Activated naive CD8-positive, alpha-beta T cell treated with anti-CD3 and anti-CD28 coated beads, Interleukin-2, amount 50 U/mL, for 24 hours (primary cell): ENCODE results near the gene PLA2R1.

ENCODE experiments used
- ATAC-seq: fragments of 150-1000 bp; cut with Tn5 transposase; one replicate; pipeline ENCODE4 v1.10.0; 2021
- DNase-seq: peaks from one replicate; pipeline ENCODE4 v3.0.0; 2021
- H3K27ac Mint-ChIP-seq: one replicate; pipeline ENCODE4 v1.8.0; 2021; ENCODE audit warnings: mild to moderate bottlenecking, mixed read lengths
- H3K27me3 Mint-ChIP-seq: one replicate; pipeline ENCODE4 v1.8.0; 2021; ENCODE audit warnings: mixed read lengths
- H3K36me3 Mint-ChIP-seq: one replicate; pipeline ENCODE4 v1.8.0; 2021; ENCODE audit warnings: low read depth, mixed read lengths
- H3K4me1 Mint-ChIP-seq: one replicate; pipeline ENCODE4 v1.8.0; 2021; ENCODE audit warnings: mixed read lengths
- H3K4me3 Mint-ChIP-seq: one replicate; pipeline ENCODE4 v1.8.0; 2021; ENCODE audit warnings: mild to moderate bottlenecking, moderate library complexity, mixed read lengths
- H3K9me3 Mint-ChIP-seq: one replicate; pipeline ENCODE4 v1.8.0; 2021; ENCODE audit warnings: mixed read lengths

The PLA2R1 gene

DNA sequence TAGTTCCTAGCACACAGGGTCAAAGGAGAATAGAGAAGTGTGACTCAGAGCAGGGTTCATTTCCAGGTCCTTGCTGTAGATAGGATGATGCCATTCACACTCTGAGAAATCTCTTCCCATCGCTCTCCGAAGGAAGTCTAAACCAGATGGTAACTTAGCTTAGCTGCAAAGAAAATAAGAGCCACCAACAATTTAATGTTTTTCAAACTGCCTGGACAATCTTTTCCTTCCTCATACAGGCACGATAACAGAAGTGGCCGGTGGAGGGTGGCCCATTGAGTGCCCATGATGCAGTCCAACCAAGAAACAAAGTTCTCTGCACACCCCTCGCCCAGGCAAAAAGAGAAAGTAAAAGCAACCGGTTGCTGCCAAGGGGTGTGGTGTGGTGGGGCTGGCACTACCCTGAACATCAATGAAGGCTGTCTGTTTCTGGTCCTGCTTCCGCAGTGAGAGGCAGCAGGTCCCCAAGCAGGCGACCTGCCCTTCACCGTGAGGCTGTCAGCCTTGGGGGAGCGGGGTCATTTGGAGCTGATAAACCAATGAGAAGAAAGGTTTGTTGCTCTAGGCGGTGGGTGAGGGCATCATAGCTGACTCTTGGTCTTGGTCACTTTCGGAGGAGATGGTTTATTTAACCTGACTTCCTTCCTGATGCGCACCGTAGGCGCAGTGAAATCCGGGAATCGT is 158.8 kb downstream of the PLA2R1 start:
- peak; percentile 61 for ATAC-seq
- peaks cover 4% of the 10 kb centered on the region for H3K36me3 Mint-ChIP-seq
- no peaks in the 10 kb centered on the region for H3K27me3 Mint-ChIP-seq
- H3K27ac Mint-ChIP-seq, result peak overlapping the region; percentile 85
- H3K4me1 Mint-ChIP-seq, result peaks cover 68% of the 10 kb centered on the region
- DNase-seq, result peak; percentile 57
- no peaks in the 10 kb centered on the region for H3K9me3 Mint-ChIP-seq
- peak overlapping the region; percentile 90 for H3K4me3 Mint-ChIP-seq

DNA sequence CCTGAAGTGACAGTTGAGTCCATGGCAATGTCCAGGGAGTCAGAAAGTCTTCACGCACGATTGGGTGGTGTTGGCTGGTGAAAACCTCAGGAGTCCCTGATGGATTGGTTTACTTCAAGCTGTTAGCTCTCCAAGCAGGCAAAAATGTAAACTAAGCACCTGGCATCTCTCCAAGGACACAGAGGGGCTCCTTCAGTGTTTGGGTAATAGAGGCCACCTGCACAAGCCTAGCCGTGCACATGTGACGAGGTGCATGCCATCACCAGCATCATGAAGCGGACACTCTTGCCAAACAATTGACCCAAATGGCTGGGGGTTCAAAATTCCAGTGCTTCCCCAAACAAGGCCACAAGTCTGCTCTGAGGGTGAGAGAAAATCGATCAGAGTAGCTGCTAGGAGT is 159.7 kb downstream of the PLA2R1 start:
- Mint-ChIP-seq H3K4me1 (peaks cover 69% of the 10 kb centered on the region), H3K9me3 (no peaks in the 10 kb centered on the region), H3K36me3 (peaks cover 9% of the 10 kb centered on the region), H3K4me3 (peak overlapping the region; percentile 90), H3K27ac (no peak overlapping the region), H3K27me3 (no peaks in the 10 kb centered on the region)
- ATAC-seq (no peak), DNase-seq (no peak)

DNA sequence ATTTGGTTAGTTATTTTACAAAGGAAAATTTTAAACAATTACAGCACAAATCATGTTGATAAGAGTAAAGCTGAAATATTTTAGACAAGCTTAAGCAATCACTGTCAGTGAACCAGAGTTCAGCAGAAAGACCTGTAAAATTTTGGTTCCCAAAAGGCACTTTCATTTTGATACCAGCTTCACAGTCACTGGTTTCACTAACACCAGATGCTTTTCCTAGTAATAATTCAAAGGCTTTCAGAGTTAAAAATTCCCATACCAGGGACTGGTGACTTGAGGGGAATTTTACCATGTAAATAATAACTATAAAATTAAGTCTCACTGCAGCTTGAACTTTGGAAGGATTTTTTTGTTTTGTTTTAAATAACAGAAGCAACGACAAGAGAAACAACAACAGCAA is 162.1 kb downstream of the PLA2R1 start:
- H3K9me3 Mint-ChIP-seq, result no peaks in the 10 kb centered on the region
- DNase-seq (no peak), ATAC-seq (no peak)
- H3K4me1 Mint-ChIP-seq, result peaks cover 83% of the 10 kb centered on the region
- peak overlapping the region; percentile 55 for H3K27ac Mint-ChIP-seq
- H3K27me3 Mint-ChIP-seq, result no peaks in the 10 kb centered on the region
- peaks cover 14% of the 10 kb centered on the region for H3K36me3 Mint-ChIP-seq
- H3K4me3 Mint-ChIP-seq, result no peak overlapping the region

DNA sequence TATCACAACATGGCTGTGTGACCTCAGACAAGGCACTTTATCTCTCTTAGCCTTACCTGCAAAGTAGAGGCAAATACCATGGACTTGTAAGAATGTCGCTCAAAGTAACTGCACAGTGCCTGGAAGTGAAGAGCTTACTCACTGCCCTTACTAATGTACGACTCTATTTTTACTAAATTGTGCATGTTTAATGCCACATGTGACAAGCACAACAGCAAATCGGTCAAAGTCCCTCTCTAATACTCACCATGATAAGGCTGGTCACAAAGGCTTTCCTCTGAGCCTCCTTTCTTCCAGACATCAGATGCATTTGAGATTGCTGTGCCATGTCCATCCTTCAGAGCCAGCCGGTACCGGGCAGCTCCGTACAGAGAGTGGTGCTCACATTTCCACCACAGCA is 164.0 kb downstream of the PLA2R1 start:
- peaks cover 90% of the 10 kb centered on the region for H3K4me1 Mint-ChIP-seq
- DNase-seq, result no peak
- ATAC-seq, result no peak
- no peak overlapping the region for H3K27ac Mint-ChIP-seq
- H3K9me3 Mint-ChIP-seq, result no peaks in the 10 kb centered on the region
- no peak overlapping the region for H3K4me3 Mint-ChIP-seq
- H3K27me3 Mint-ChIP-seq, result no peaks in the 10 kb centered on the region
- peaks cover 19% of the 10 kb centered on the region for H3K36me3 Mint-ChIP-seq

DNA sequence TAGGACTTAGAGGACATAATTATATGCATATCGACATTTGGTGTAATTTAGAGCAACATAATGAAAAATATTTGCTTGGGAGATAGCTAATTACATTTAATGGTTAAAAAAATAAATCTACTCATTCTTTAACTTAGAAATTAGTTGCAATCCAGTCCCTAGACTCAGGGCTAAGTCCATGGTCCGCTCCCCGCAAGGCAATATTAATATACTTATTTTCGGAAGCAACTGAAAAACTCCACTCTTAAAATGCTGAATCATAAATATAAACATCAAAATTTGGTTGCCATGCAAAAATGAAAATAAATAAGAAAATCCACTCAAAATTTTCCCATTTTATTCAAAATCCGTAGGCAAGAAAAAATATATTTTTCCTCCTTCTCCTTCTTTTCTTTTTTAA is 164.7 kb downstream of the PLA2R1 start:
- DNase-seq (no peak), ATAC-seq (no peak)
- Mint-ChIP-seq H3K36me3 (peaks cover 25% of the 10 kb centered on the region), H3K4me1 (peaks cover 87% of the 10 kb centered on the region), H3K27me3 (no peaks in the 10 kb centered on the region), H3K27ac (no peak overlapping the region), H3K9me3 (no peaks in the 10 kb centered on the region), H3K4me3 (no peak overlapping the region)

DNA sequence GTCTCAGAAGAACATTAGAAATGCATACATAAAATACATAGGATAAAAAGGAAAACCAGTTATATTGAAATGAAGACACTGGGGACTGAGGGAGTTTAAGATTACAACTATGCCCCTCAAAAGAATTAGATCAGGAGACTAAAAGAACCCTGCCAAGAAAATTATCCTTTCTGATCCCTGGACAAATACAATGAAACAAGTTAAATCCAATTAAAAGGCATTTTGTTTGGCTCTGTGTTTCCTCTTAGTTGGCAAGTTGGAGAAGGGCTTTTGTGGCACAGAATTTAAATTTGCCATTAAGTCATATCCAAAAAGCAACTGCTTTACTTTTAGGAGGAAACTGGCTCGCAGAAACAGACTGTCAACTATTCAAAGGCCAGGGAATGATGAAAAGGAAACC is 165.3 kb downstream of the PLA2R1 start:
- Mint-ChIP-seq H3K27me3 (no peaks in the 10 kb centered on the region), H3K36me3 (peaks cover 29% of the 10 kb centered on the region), H3K9me3 (no peaks in the 10 kb centered on the region), H3K4me3 (no peak overlapping the region), H3K4me1 (peaks cover 87% of the 10 kb centered on the region), H3K27ac (no peak overlapping the region)
- DNase-seq (no peak), ATAC-seq (no peak)

DNA sequence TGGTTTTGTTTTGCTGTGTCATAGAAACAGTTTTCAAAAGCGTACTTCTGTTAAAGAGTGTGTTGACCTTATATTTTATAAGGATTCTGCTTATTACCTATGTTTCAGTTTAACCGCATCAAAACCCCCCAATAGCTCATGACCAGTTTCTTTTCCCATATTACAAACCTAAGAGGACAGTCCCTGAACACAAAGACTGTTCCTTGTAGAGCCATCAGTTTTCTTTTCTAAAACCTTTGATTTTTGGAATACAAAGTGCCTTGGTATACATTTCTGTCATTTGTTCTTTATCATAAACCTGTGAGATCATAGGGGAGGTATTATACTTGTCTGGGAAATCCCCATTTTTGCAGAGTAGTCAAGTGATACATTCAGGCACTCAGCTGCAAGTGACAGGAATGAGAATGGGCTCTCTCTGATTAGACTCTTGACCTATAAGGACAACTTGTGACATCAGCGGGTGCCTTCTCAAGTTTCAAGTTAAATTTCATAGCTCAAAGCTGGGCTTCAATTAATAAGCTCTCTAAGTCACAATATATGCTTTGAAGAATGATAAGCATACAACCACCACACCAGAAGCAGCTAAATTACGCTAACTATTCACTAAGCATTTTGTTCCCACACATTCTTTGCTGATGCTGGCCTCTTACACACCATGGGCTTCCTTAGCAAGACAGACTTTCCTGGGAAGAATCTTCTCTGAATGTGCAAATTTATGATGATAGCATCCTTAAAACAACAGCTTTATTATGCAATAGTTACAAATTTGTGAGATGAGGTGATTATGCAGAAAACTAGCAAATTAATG is 167.0 kb downstream of the PLA2R1 start:
- Mint-ChIP-seq H3K27ac (peak overlapping the region; percentile 79), H3K4me1 (peaks cover 87% of the 10 kb centered on the region), H3K9me3 (no peaks in the 10 kb centered on the region), H3K36me3 (peaks cover 29% of the 10 kb centered on the region), H3K27me3 (no peaks in the 10 kb centered on the region), H3K4me3 (no peak overlapping the region)
- no peak for DNase-seq
- peak; percentile 91 for ATAC-seq

DNA sequence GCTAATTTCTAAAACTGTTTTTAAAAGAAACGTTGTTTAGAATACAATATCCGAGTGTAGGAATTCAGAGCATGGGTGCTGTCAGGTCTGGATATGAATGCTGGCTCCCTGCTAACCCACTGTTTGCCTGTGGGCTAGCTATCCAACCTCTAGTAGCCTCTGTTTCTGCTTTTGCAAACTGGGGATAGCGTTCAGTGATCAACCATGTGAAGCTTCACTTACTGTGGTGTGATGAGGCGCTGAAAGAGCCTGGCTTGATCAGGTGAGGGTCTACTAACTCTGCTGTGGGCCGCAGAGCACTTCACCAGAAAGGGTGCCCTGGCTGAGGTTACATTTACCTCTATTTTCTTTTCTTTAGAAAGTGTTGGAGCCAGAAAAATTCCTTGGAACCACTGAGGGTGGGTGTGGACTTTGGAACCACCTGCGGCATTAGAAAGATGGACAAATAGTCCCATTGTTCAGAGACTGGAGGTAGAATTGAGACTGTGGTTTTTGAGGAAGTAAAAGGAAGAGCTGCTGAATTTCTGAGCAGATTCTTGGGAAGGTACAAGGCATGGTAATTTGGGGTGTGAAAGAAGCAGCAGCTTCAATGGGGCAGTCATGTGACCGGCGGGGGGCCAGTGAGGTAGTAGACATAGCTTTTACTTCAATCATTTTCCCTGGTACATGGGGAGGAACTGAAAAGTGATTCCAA is 168.1 kb downstream of the PLA2R1 start:
- DNase-seq, result no peak
- H3K27ac Mint-ChIP-seq, result peak overlapping the region; percentile 65
- H3K4me1 Mint-ChIP-seq, result peaks cover 85% of the 10 kb centered on the region
- H3K4me3 Mint-ChIP-seq, result no peak overlapping the region
- H3K36me3 Mint-ChIP-seq, result peaks cover 37% of the 10 kb centered on the region
- H3K9me3 Mint-ChIP-seq, result no peaks in the 10 kb centered on the region
- no peak for ATAC-seq
- no peaks in the 10 kb centered on the region for H3K27me3 Mint-ChIP-seq

DNA sequence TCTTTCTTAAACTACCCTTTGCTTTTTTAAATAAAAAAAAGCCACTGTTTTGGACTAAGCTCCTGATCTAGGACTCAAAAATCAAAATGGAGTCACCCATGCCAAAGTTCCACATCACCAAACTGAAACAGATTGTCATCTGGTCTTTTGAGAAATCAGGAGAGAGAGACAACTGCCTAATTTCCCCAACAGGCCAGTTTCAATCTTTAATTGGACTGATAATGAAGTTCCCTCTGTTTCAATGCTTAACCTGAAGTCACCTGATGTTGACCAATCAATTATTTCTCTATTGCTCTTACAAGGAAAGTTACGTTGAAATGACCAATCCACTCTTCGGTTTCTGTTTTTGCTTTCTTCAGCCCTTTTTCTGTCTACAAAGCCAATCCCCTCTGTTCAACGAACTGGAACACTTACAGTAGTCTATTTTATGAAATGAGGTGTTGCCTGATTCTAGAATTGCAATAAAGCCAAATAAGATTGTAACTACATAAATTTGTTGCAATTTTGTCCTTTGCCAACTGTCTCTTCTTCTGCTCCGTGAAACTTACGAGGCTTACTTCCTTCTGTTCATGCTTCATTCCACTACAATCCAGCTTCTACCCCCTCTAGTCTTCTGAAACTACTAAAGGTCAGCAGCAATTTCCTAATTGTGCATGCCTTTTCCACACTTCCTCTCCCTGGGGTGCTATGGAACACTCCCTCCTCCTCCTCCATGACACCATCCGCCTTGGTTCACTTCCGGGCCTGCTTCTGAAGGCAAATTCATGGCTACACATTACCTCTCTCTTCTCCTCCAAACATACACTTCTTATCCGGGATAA is 169.2 kb downstream of the PLA2R1 start:
- Mint-ChIP-seq H3K36me3 (peaks cover 38% of the 10 kb centered on the region), H3K27me3 (no peaks in the 10 kb centered on the region), H3K4me3 (no peak overlapping the region), H3K9me3 (no peaks in the 10 kb centered on the region), H3K4me1 (peaks cover 78% of the 10 kb centered on the region), H3K27ac (peak overlapping the region; percentile 10)
- DNase-seq, result no peak
- ATAC-seq, result no peak

DNA sequence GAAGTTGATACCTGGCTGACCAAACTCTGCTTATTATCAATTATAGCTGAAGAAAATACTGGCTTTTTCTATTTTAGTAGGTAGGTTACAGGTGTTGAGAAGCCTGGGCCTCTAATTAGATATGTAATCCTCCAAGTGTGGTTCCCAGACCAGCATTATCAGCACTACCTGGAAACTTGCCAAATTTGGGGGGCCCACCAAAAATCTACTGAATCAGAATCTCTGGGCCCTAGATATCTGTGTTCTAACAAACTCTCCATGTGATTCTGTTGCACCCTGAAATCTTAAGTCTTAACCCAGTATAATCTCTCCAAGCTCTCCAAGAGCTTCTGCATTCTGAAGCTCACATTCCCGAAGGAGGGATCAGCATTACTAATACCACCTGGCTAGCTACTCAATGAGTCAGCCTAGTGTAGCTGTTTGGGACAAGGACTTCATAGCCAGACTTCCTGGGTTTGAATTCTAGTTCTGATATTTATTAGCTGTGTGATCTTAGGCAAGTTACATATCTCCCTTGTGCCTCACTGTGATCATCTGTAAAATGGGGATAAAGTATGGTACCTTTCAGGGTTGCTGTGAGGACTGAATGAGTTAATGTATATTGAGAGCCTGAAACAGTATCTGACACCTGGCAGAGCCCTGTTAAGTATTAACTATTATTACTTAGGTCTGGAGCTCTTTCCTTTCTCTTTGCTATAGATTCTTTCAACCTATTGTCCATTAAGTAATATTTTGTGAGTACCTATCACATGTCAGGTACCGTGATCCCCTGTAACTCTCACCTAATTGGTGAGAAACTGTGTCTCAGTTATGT is 170.3 kb downstream of the PLA2R1 start:
- H3K27ac Mint-ChIP-seq, result peak overlapping the region; percentile 59
- no peaks in the 10 kb centered on the region for H3K27me3 Mint-ChIP-seq
- H3K4me3 Mint-ChIP-seq, result no peak overlapping the region
- ATAC-seq, result no peak
- DNase-seq, result no peak
- peaks cover 68% of the 10 kb centered on the region for H3K4me1 Mint-ChIP-seq
- H3K36me3 Mint-ChIP-seq, result peaks cover 31% of the 10 kb centered on the region
- H3K9me3 Mint-ChIP-seq, result no peaks in the 10 kb centered on the region

DNA sequence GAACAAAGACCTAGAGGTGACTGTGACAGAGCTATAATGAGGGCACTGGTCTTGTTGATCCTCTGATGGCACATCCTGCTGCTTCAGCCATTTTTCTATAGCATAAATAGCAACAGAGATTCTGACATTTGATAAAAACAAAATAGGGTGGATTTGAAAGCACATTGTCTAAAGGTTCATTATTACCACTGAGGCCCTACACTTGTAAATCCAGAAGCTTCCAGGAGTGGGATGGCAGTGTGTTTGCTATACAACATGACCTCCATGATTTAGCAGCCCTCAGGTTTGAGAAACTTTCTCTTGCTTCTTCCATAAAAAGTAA is 171.2 kb downstream of the PLA2R1 start:
- Mint-ChIP-seq H3K9me3 (no peaks in the 10 kb centered on the region), H3K27ac (peak overlapping the region; percentile 59), H3K36me3 (peaks cover 32% of the 10 kb centered on the region), H3K4me1 (peaks cover 59% of the 10 kb centered on the region), H3K27me3 (no peaks in the 10 kb centered on the region), H3K4me3 (peak overlapping the region; percentile 9)
- ATAC-seq (no peak), DNase-seq (no peak)

DNA sequence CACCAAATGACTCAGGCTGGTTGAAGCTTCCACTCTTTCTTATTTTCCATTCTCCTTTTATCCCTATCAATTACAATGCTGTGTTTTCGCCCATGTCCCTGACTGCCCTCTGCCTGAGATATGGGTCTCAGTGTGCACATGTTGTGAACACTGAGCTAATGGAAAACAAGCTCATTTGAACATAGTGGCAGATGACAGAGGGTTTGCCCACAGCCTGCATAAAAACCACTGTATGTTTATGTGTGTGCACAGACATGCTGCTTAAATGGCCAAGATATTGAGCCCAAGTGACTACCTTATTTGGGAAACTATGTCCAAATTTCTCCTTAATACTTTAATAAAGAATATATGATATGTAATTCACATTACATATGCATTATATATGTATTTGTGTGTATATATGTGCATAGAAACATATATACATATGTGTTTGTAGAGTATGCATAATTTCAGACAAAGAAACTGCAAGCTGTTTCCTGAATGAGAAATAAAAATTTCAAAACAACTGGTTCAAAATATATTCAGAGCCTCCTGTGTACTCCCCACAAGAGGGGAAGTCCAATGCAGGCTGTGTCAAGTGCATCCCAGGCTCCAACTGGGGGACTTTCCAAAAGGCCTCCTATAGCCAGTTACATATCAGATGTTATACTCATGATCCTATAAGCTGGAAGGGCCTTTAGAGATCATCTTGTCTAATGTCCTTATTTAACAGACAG is 171.7 kb downstream of the PLA2R1 start:
- peaks cover 53% of the 10 kb centered on the region for H3K4me1 Mint-ChIP-seq
- peak overlapping the region; percentile 9 for H3K4me3 Mint-ChIP-seq
- H3K9me3 Mint-ChIP-seq, result no peaks in the 10 kb centered on the region
- peak overlapping the region; percentile 59 for H3K27ac Mint-ChIP-seq
- peak; percentile 74 for ATAC-seq
- peaks cover 34% of the 10 kb centered on the region for H3K36me3 Mint-ChIP-seq
- no peaks in the 10 kb centered on the region for H3K27me3 Mint-ChIP-seq
- DNase-seq, result no peak

DNA sequence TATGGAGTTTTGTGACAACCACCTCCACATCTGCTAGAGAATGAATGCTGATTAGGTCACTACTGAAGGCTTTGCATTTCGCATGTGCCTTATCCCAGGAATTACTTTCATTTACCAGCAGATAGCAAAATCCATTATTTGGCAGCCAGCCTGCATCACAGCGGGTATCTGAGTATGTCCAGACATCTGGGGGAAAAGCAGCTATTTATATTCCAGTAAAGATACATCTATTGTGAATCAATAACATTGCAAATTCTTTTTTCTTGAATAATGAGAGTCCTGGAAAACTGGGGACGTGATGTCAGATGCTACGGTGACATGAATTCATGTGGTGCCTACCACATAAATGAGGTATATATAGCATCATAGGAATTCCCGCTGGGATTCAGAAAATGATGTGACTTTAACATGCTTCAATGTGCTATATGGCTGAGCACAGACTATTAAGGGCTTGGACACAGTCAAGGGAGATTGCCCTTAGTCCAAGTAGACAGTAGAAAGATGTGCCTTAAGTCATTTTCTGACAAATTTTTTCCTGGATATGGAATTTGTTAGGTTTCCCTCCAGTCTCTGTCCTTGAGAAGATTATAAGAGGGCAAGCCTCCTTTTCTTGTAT is 180.2 kb downstream of the PLA2R1 start:
- Mint-ChIP-seq H3K27me3 (no peaks in the 10 kb centered on the region), H3K36me3 (peaks cover 46% of the 10 kb centered on the region), H3K27ac (no peak overlapping the region), H3K9me3 (no peaks in the 10 kb centered on the region), H3K4me1 (peaks cover 30% of the 10 kb centered on the region), H3K4me3 (no peak overlapping the region)
- no peak for DNase-seq
- no peak for ATAC-seq
